Measurements from ENCODE around the gene PTPRM. TPM values are rescaled to one million over a fixed set of nuclear protein-coding genes. Genes with fewer than 3 reads are reported as not detected.
"Not testable (repeated sequence)": the region's sequence is repeated elsewhere in the genome, so short reads cannot be mapped to it uniquely, and the experiment has no call there.

The PTPRM gene
- total RNA-seq, 1 donor from 2014 or later: 1.00 TPM

GRCh38 chr18:8051453-8051852, 484.3 kb downstream of the PTPRM start:
- no peak for DNase-seq
- TF ChIP-seq CTCF (IDR thresholded peaks at IDR 0.05): no peak
- Mint-ChIP-seq H3K27ac (no peak overlapping the region), H3K36me3 (ENCODE audit: low read depth) (no peaks in the 10 kb centered on the region), H3K4me3 (no peak overlapping the region), H3K4me1 (no peaks in the 10 kb centered on the region), H3K27me3 (no peaks in the 10 kb centered on the region), H3K9me3 (no peaks in the 10 kb centered on the region)
- CTCF ChIA-PET: no interaction called here
- intact Hi-C loops (cut with micrococcal nuclease): no loop called here
- no peak for ATAC-seq (ENCODE audit: low read depth)
- POLR2A ChIA-PET: no interaction called here

- TF ChIP-seq CTCF (IDR thresholded peaks at IDR 0.05): no peak
- no peak for ATAC-seq (ENCODE audit: low read depth)
- ChIA-PET POLR2A (no interaction called here), CTCF (no interaction called here)
- no peaks in the 10 kb centered on the region for H3K36me3 Mint-ChIP-seq (ENCODE audit: low read depth)
- H3K27ac Mint-ChIP-seq: no peak overlapping the region
- DNase-seq: no peak
- H3K4me3 Mint-ChIP-seq: no peak overlapping the region
- no peaks in the 10 kb centered on the region for H3K27me3 Mint-ChIP-seq
- intact Hi-C loops (cut with micrococcal nuclease): no loop called here
- no peaks in the 10 kb centered on the region for H3K4me1 Mint-ChIP-seq
- no peaks in the 10 kb centered on the region for H3K9me3 Mint-ChIP-seq
Observed at GRCh38 chr18:8052237-8052701, 485.2 kb downstream of the PTPRM start.

- no peak for ATAC-seq (ENCODE audit: low read depth)
- Mint-ChIP-seq H3K4me3 (no peak overlapping the region), H3K4me1 (no peaks in the 10 kb centered on the region)
Observed at GRCh38 chr18:8056723-8057122, 489.6 kb downstream of the PTPRM start.

GRCh38 chr18:8063152-8063551, 496.0 kb downstream of the PTPRM start:
- DNase-seq; ATAC-seq (ENCODE audit: low read depth); H3K4me1 Mint-ChIP-seq; H3K4me3 Mint-ChIP-seq; H3K9me3 Mint-ChIP-seq; H3K27me3 Mint-ChIP-seq; H3K36me3 Mint-ChIP-seq (ENCODE audit: low read depth); POLR2A ChIA-PET; H3K27ac Mint-ChIP-seq; intact Hi-C loops (cut with micrococcal nuclease); CTCF ChIA-PET: not testable (repeated sequence)

More at GRCh38 chr18:8056723-8057122, 489.6 kb downstream of the PTPRM start:
- POLR2A ChIA-PET: no interaction called here
- no peak for DNase-seq
- CTCF ChIA-PET: no interaction called here
- Mint-ChIP-seq H3K27me3 (no peaks in the 10 kb centered on the region), H3K27ac (no peak overlapping the region), H3K36me3 (ENCODE audit: low read depth) (no peaks in the 10 kb centered on the region), H3K9me3 (no peaks in the 10 kb centered on the region)
- intact Hi-C loops (cut with micrococcal nuclease): no loop called here
- no peak for TF ChIP-seq CTCF (IDR thresholded peaks at IDR 0.05)

- CTCF ChIA-PET: no interaction called here
- Mint-ChIP-seq H3K9me3 (peaks cover 2% of the 10 kb centered on the region), H3K36me3 (ENCODE audit: low read depth) (no peaks in the 10 kb centered on the region), H3K27me3 (no peaks in the 10 kb centered on the region), H3K4me1 (no peaks in the 10 kb centered on the region), H3K4me3 (no peak overlapping the region), H3K27ac (no peak overlapping the region)
- no peak for DNase-seq
- no peak for TF ChIP-seq CTCF (IDR thresholded peaks at IDR 0.05)
- ATAC-seq (ENCODE audit: low read depth): no peak
- intact Hi-C loops (cut with micrococcal nuclease): no loop called here
- POLR2A ChIA-PET: no interaction called here
Observed at GRCh38 chr18:8063733-8064132, 496.6 kb downstream of the PTPRM start.

- ChIA-PET POLR2A (no interaction called here), CTCF (no interaction called here)
- no peaks in the 10 kb centered on the region for H3K27me3 Mint-ChIP-seq
- DNase-seq (no peak), ATAC-seq (ENCODE audit: low read depth) (no peak)
- no peaks in the 10 kb centered on the region for H3K4me1 Mint-ChIP-seq
- intact Hi-C loops (cut with micrococcal nuclease): no loop called here
- TF ChIP-seq CTCF (IDR thresholded peaks at IDR 0.05): no peak
- H3K27ac Mint-ChIP-seq: no peak overlapping the region
- no peaks in the 10 kb centered on the region for H3K36me3 Mint-ChIP-seq (ENCODE audit: low read depth)
- H3K9me3 Mint-ChIP-seq: peaks cover 2% of the 10 kb centered on the region
- H3K4me3 Mint-ChIP-seq: no peak overlapping the region
Observed at GRCh38 chr18:8065284-8065683, 498.2 kb downstream of the PTPRM start.

All from activated B cell treated with CpG ODN at 0.5 μM for 24 hours (primary cell).